ENCODE results near the gene FAIM2. TPM values are rescaled to one million over a fixed set of nuclear protein-coding genes. Genes with fewer than 3 reads are reported as not detected.

FAIM2 gene
- total and polyA plus RNA-seq, 2 donors (not counting 3 experiments of a cell fraction or from before 2014, with no cell fraction given): 0.01 TPM; not detected in 1

- Histone ChIP-seq H2AFZ (ENCODE audit: low read depth, low read length) (no peak overlapping the region), H3K27ac (ENCODE audit: insufficient read depth, low read depth, low read length) (peak overlapping the region; percentile 54), H3K9ac (replicated peaks; ENCODE audit: extremely low read depth, insufficient read depth, low read length) (no peak overlapping the region), H3K27me3 (ENCODE audit: control insufficient read depth in 2 of 2, insufficient read depth in 2 of 2, low read length in 2 of 2) (no peaks in the 10 kb centered on the region), H3K9me1 (replicated peaks; ENCODE audit: control insufficient read depth, extremely low read depth, insufficient read depth, low read length) (no peaks in the 10 kb centered on the region), H3K4me2 (ENCODE audit: insufficient read depth, low read length) (peak overlapping the region; percentile 37), H3K79me2 (ENCODE audit: control insufficient read depth, insufficient read depth, low read length) (peaks cover 56% of the 10 kb centered on the region), H3K4me1 (ENCODE audit: control insufficient read depth, extremely low read depth, insufficient read depth, low read length) (peaks cover 42% of the 10 kb centered on the region), H3K9me3 (replicated peaks; ENCODE audit: control insufficient read depth, insufficient read depth, low read length) (no peaks in the 10 kb centered on the region), H4K20me1 (replicated peaks; ENCODE audit: control insufficient read depth, extremely low read depth, insufficient read depth, low read length) (no peaks in the 10 kb centered on the region), H3K4me3 (replicated peaks in 1 of 3; ENCODE audit: insufficient read depth in 1 of 3, low read depth in 1 of 3, low read length in 3 of 3) (no peak overlapping the region), H3K36me3 (ENCODE audit: control insufficient read depth in 2 of 2, extremely low read depth in 1 of 2, insufficient read depth in 2 of 2, low read length in 2 of 2) (peaks cover 0 to 4% of the 10 kb centered on the region in 2 experiments)
- no peak for DNase-seq (ENCODE audit: low read depth, low spot score)
- CTCF ChIA-PET: interaction anchor here (0.7 to 9.0 kb wide), 8 partner anchors 11 to 146 kb away, joined by 3 to 54 read pairs (median 4); no protein-coding TSS in a partner anchor
- intact Hi-C loops (cut with micrococcal nuclease) (loop anchor here (1.0 kb wide), 1 partner anchor 37 kb away; no protein-coding TSS in a partner anchor), dilution Hi-C loops (cut with MboI; ENCODE audit: extremely low pct_ligation_motif_present, low sequenced_read_pairs) (no loop called here)
- no TSS peak for BruUV-seq (replicated peaks)
- peak; percentile 40 for FAIRE-seq
- POLR2A ChIA-PET: interaction anchor here (1.0 to 1.3 kb wide), 4 partner anchors 11 to 80 kb away, joined by 3 to 4 read pairs (median 3); partner anchors contain the start of genes BCDIN3D and TMBIM6
- no peak for TF ChIP-seq MAX (IDR thresholded peaks at IDR 0.05; ENCODE audit: insufficient read depth, insufficient read length)
- no peak for TF ChIP-seq MYC (IDR thresholded peaks at IDR 0.05; ENCODE audit: low read depth, low read length)
- no peak for TF ChIP-seq POLR2A (IDR thresholded peaks at IDR 0.05; ENCODE audit: low read depth, low read length)
- no peak for TF ChIP-seq CTCF (IDR thresholded peaks at IDR 0.05; ENCODE audit: extremely low read depth in 1 of 2, insufficient read depth in 1 of 2, low read depth in 1 of 2, low read length in 2 of 2)
- no peak for TF ChIP-seq JUN (IDR thresholded peaks at IDR 0.05; ENCODE audit: borderline replicate concordance, insufficient read depth, insufficient read length, low read depth)
- no peak for TF ChIP-seq FOS (IDR thresholded peaks at IDR 0.05; ENCODE audit: borderline replicate concordance, insufficient read depth, low read length)
- no peak for TF ChIP-seq POLR2AphosphoS5 (IDR thresholded peaks at IDR 0.05; ENCODE audit: insufficient read depth, low read depth, low read length)
- TF ChIP-seq EZH2 (IDR thresholded peaks at IDR 0.05; ENCODE audit: borderline replicate concordance, low read depth, low read length, severe bottlenecking): no peak
- TF ChIP-seq GATA2 (IDR thresholded peaks at IDR 0.05; ENCODE audit: insufficient read depth, insufficient read length, low read depth, low read length): no peak
Measured at GRCh38 chr12:49821373-49822287, 82.1 kb downstream of the FAIM2 start.
